ENCODE measurements around the gene FXYD2. TPM values are rescaled to one million over a fixed set of nuclear protein-coding genes. Genes with fewer than 3 reads are reported as not detected.

The FXYD2 gene
- total RNA-seq, 1 donor: 0.54 TPM

- DNase-seq (ENCODE audit: low read depth in 2 of 3, low spot score in 2 of 3): no peak
Measured at GRCh38 chr11:117771197-117771596, 53.3 kb downstream of the FXYD2 start.

- DNase-seq (ENCODE audit: low read depth in 2 of 3, low spot score in 2 of 3): no peak
Measured at GRCh38 chr11:117770061-117770460, 54.5 kb downstream of the FXYD2 start.

Other genes with a start within 250 kb of the FXYD2 start
- 0.27 TPM for gene DSCAML1, start 27.5 kb downstream of the FXYD2 start, total RNA-seq
- 1.3 TPM for gene FXYD6, start 51.9 kb upstream of the FXYD2 start, total RNA-seq
- 0.54 TPM for gene TMPRSS13, start 104.7 kb upstream of the FXYD2 start, total RNA-seq
- gene IL10RA, start 161.7 kb upstream of the FXYD2 start, total RNA-seq: 11.8 TPM

All from hematopoietic multipotent progenitor cell (in vitro differentiated cells).